Ascending aorta (tissue), 2 donors: ENCODE data around the gene DACT2. TPM values are rescaled to one million over a fixed set of nuclear protein-coding genes. Genes with fewer than 3 reads are reported as not detected.

Source experiments
- DNase-seq, 2 donors: peaks; one replicate each; pipeline ENCODE4 v3.0.0-alpha.2; 2019; ENCODE audit warnings: low spot score in 2 of 2
- H3K27ac ChIP-seq, 2 donors: fragments of 200-600 bp; sonication (generic); one replicate each; pipeline ENCODE4 v1.5.1; 2016 to 2017; ENCODE audit warnings: mild to moderate bottlenecking in 1 of 2
- H3K27me3 ChIP-seq: fragments of 200-600 bp; sonication (generic); one replicate; pipeline ENCODE4 v1.5.1; 2017
- H3K36me3 ChIP-seq, 2 donors: fragments of 200-600 bp; sonication (generic); one replicate each; pipeline ENCODE4 v1.5.1; 2016
- H3K4me1 ChIP-seq, 2 donors: fragments of 200-600 bp; sonication (generic); one replicate each; pipeline ENCODE4 v1.5.1; 2016 to 2017; ENCODE audit warnings: mild to moderate bottlenecking in 1 of 2
- H3K4me3 ChIP-seq, 2 donors: fragments of 200-600 bp; sonication (generic); one replicate each; pipeline ENCODE4 v1.5.1; 2016 to 2017; ENCODE audit warnings: mild to moderate bottlenecking in 1 of 2
- H3K9me3 ChIP-seq, 2 donors: fragments of 200-600 bp; sonication (generic); one replicate each; pipeline ENCODE4 v1.5.1; 2016
- CTCF ChIP-seq, 3 experiments: fragments of 200-600 bp in 2 of 3; fragments of 450-650 bp in 1 of 3; sonication (generic) in 2 of 3; IDR thresholded peaks; one replicate each; pipeline ENCODE4 v1.5.1; 2016 to 2019; ENCODE audit warnings: antibody characterized with exemption in 3 of 3, mild to moderate bottlenecking in 1 of 3, moderate library complexity in 1 of 3
- intact Hi-C: fragments of 100-400 bp; cut with DNase I; formaldehyde crosslinking; loops from one replicate; pipeline ENCODE4 v1.15.1; 2023
- total RNA-seq: library from RNA; depleted of rRNA; stranded (reverse); fragments of >200 nt; gene quantifications from one replicate; pipeline ENCODE4 v1.1.0, GENCODE V29; 2016

Gene DACT2
- total RNA-seq, 1 donor from 2014 or later = not detected

- DNase-seq = no peak
- no peak overlapping the region for H3K27ac ChIP-seq
- no peaks in the 10 kb centered on the region for H3K4me1 ChIP-seq
- H3K4me3 ChIP-seq = no peak overlapping the region
- no peaks in the 10 kb centered on the region for H3K27me3 ChIP-seq
- no peak for TF ChIP-seq CTCF (IDR thresholded peaks at IDR 0.05)
- intact Hi-C loops = no loop called here
- H3K36me3 ChIP-seq = no peaks in the 10 kb centered on the region
- no peaks in the 10 kb centered on the region for H3K9me3 ChIP-seq
Observed at GRCh38 chr6:168294901-168295300, 24.7 kb downstream of the DACT2 start.

GRCh38 chr6:168293636-168294530 lies 25.7 kb downstream of the DACT2 start:
- Histone ChIP-seq H3K4me1 (no peaks in the 10 kb centered on the region), H3K27me3 (no peaks in the 10 kb centered on the region), H3K27ac (no peak overlapping the region), H3K9me3 (no peaks in the 10 kb centered on the region), H3K36me3 (no peaks in the 10 kb centered on the region), H3K4me3 (no peak overlapping the region)
- no peak for DNase-seq
- TF ChIP-seq CTCF (IDR thresholded peaks at IDR 0.05) = no peak
- intact Hi-C loops = no loop called here

GRCh38 chr6:168292826-168293225 lies 26.8 kb downstream of the DACT2 start:
- DNase-seq = no peak
- Histone ChIP-seq H3K27me3 (no peaks in the 10 kb centered on the region), H3K4me1 (no peaks in the 10 kb centered on the region), H3K36me3 (no peaks in the 10 kb centered on the region), H3K4me3 (no peak overlapping the region), H3K27ac (no peak overlapping the region), H3K9me3 (no peaks in the 10 kb centered on the region)
- TF ChIP-seq CTCF (IDR thresholded peaks at IDR 0.05) = no peak
- intact Hi-C loops = no loop called here

- no peak for DNase-seq
- intact Hi-C loops = no loop called here
- H3K27ac ChIP-seq = no peak overlapping the region
- H3K4me1 ChIP-seq = no peaks in the 10 kb centered on the region
- H3K36me3 ChIP-seq = no peaks in the 10 kb centered on the region
- no peaks in the 10 kb centered on the region for H3K27me3 ChIP-seq
- TF ChIP-seq CTCF (IDR thresholded peaks at IDR 0.05) = no peak
- no peak overlapping the region for H3K4me3 ChIP-seq
- H3K9me3 ChIP-seq = no peaks in the 10 kb centered on the region
Observed at GRCh38 chr6:168291450-168291849, 28.1 kb downstream of the DACT2 start.

GRCh38 chr6:168290095-168290494 lies 29.5 kb downstream of the DACT2 start:
- no peak for DNase-seq
- TF ChIP-seq CTCF (IDR thresholded peaks at IDR 0.05) = no peak
- H3K4me1 ChIP-seq = no peaks in the 10 kb centered on the region

More at GRCh38 chr6:168290095-168290494, 29.5 kb downstream of the DACT2 start:
- no peak overlapping the region for H3K27ac ChIP-seq
- H3K4me3 ChIP-seq = no peak overlapping the region
- H3K9me3 ChIP-seq = no peaks in the 10 kb centered on the region
- H3K27me3 ChIP-seq = no peaks in the 10 kb centered on the region
- H3K36me3 ChIP-seq = no peaks in the 10 kb centered on the region
- intact Hi-C loops = no loop called here
